Measurements from ENCODE around the gene GAGE13.
"Not testable (repeated sequence)": the region's sequence is repeated elsewhere in the genome, so short reads cannot be mapped to it uniquely, and the experiment has no call there.

Gene GAGE13

GRCh38 chrX:49300703-49301102, 30.7 kb upstream of the GAGE13 start:
- Histone ChIP-seq H3K36me3 (replicated peaks; ENCODE audit: insufficient read depth, low read length) (no peaks in the 10 kb centered on the region), H3K9me3 (replicated peaks; ENCODE audit: insufficient read depth, low read length) (no peaks in the 10 kb centered on the region), H3K4me3 (ENCODE audit: low read length) (no peak overlapping the region), H2AFZ (ENCODE audit: low read length) (no peak overlapping the region), H3K9ac (ENCODE audit: low read length) (no peak overlapping the region), H3K4me2 (ENCODE audit: low read depth, low read length) (no peak overlapping the region), H3K27ac (ENCODE audit: low read length) (no peak overlapping the region), H3K79me2 (ENCODE audit: low read length) (no peaks in the 10 kb centered on the region), H3F3A (ENCODE audit: insufficient read depth, low read length) (no peaks in the 10 kb centered on the region), H3K9me2 (replicated peaks; ENCODE audit: insufficient read depth, low read length) (no peaks in the 10 kb centered on the region), H3K4me1 (ENCODE audit: low read length) (no peaks in the 10 kb centered on the region), H4K20me1 (ENCODE audit: insufficient read depth, low read length) (no peaks in the 10 kb centered on the region), H3K27me3 (replicated peaks; ENCODE audit: insufficient read depth, low read length) (no peaks in the 10 kb centered on the region)
- DNase-seq, result no peak
- no peak for TF ChIP-seq EZH2phosphoT487 (IDR thresholded peaks at IDR 0.05; ENCODE audit: low read length)
- no peak for TF ChIP-seq EZH2 (optimal IDR thresholded peaks at IDR 0.05; ENCODE audit: low read depth, low read length)
- no peak for TF ChIP-seq CTCF (IDR thresholded peaks at IDR 0.05; ENCODE audit: low read length)

- Histone ChIP-seq H4K20me1 (ENCODE audit: insufficient read depth, low read length) (no peaks in the 10 kb centered on the region), H3K79me2 (ENCODE audit: low read length) (no peaks in the 10 kb centered on the region), H3K4me2 (ENCODE audit: low read depth, low read length) (no peak within 1 kb of the TSS), H3K27ac (ENCODE audit: low read length) (no peak within 1 kb of the TSS), H3F3A (ENCODE audit: insufficient read depth, low read length) (no peaks in the 10 kb centered on the region), H3K4me3 (ENCODE audit: low read length) (no peak within 1 kb of the TSS), H3K27me3 (replicated peaks; ENCODE audit: insufficient read depth, low read length) (no peaks in the 10 kb centered on the region), H3K9ac (ENCODE audit: low read length) (no peak within 1 kb of the TSS), H2AFZ (ENCODE audit: low read length) (no peak within 1 kb of the TSS), H3K36me3 (replicated peaks; ENCODE audit: insufficient read depth, low read length) (no peaks in the 10 kb centered on the region), H3K9me3 (replicated peaks; ENCODE audit: insufficient read depth, low read length) (no peaks in the 10 kb centered on the region), H3K4me1 (ENCODE audit: low read length) (no peaks in the 10 kb centered on the region), H3K9me2 (replicated peaks; ENCODE audit: insufficient read depth, low read length) (no peaks in the 10 kb centered on the region)
- TF ChIP-seq CTCF (IDR thresholded peaks at IDR 0.05; ENCODE audit: low read length), result no peak
- TF ChIP-seq EZH2 (optimal IDR thresholded peaks at IDR 0.05; ENCODE audit: low read depth, low read length), result no peak
- no peak for TF ChIP-seq EZH2phosphoT487 (IDR thresholded peaks at IDR 0.05; ENCODE audit: low read length)
- DNase-seq, result no peak
Measured at GRCh38 chrX:49303346-49303745, 28.0 kb upstream of the GAGE13 start, which contains the start of gene GAGE10. GAGE10 (plus strand) TSS chrX:49303646; CDS start chrX:49304860, 1,214 bp downstream.

- not testable (repeated sequence) for H3K27ac ChIP-seq (ENCODE audit: low read length); H3K36me3 ChIP-seq (replicated peaks; ENCODE audit: insufficient read depth, low read length); H3K9me3 ChIP-seq (replicated peaks; ENCODE audit: insufficient read depth, low read length); H4K20me1 ChIP-seq (ENCODE audit: insufficient read depth, low read length); DNase-seq; H3K4me1 ChIP-seq (ENCODE audit: low read length); H2AFZ ChIP-seq (ENCODE audit: low read length); H3K79me2 ChIP-seq (ENCODE audit: low read length); H3K27me3 ChIP-seq (replicated peaks; ENCODE audit: insufficient read depth, low read length); H3K9me2 ChIP-seq (replicated peaks; ENCODE audit: insufficient read depth, low read length); H3K9ac ChIP-seq (ENCODE audit: low read length); H3F3A ChIP-seq (ENCODE audit: insufficient read depth, low read length); H3K4me3 ChIP-seq (ENCODE audit: low read length); H3K4me2 ChIP-seq (ENCODE audit: low read depth, low read length)
Measured at GRCh38 chrX:49307775-49308174, 23.6 kb upstream of the GAGE13 start.

- no peak overlapping the region for H3K27ac ChIP-seq (ENCODE audit: low read length)
- no peaks in the 10 kb centered on the region for H3K27me3 ChIP-seq (replicated peaks; ENCODE audit: insufficient read depth, low read length)
- H4K20me1 ChIP-seq (ENCODE audit: insufficient read depth, low read length), result no peaks in the 10 kb centered on the region
- H3K79me2 ChIP-seq (ENCODE audit: low read length), result no peaks in the 10 kb centered on the region
- DNase-seq, result no peak
- H3K4me3 ChIP-seq (ENCODE audit: low read length), result no peak overlapping the region
- peak overlapping the region; percentile 32; the same call in 1 of the 2 replicates for H3K4me2 ChIP-seq (ENCODE audit: low read depth, low read length)
- H2AFZ ChIP-seq (ENCODE audit: low read length), result no peak overlapping the region
- H3K9me3 ChIP-seq (replicated peaks; ENCODE audit: insufficient read depth, low read length), result no peaks in the 10 kb centered on the region
- no peak for TF ChIP-seq EZH2phosphoT487 (IDR thresholded peaks at IDR 0.05; ENCODE audit: low read length)
- TF ChIP-seq EZH2 (optimal IDR thresholded peaks at IDR 0.05; ENCODE audit: low read depth, low read length), result no peak
- TF ChIP-seq CTCF (IDR thresholded peaks at IDR 0.05; ENCODE audit: low read length), result no peak
- no peaks in the 10 kb centered on the region for H3K36me3 ChIP-seq (replicated peaks; ENCODE audit: insufficient read depth, low read length)
- no peaks in the 10 kb centered on the region for H3F3A ChIP-seq (ENCODE audit: insufficient read depth, low read length)
- H3K4me1 ChIP-seq (ENCODE audit: low read length), result no peaks in the 10 kb centered on the region
- no peak overlapping the region for H3K9ac ChIP-seq (ENCODE audit: low read length)
- H3K9me2 ChIP-seq (replicated peaks; ENCODE audit: insufficient read depth, low read length), result no peaks in the 10 kb centered on the region
Measured at GRCh38 chrX:49308604-49309269, 22.6 kb upstream of the GAGE13 start.

Data from MM.1S (cell line).